HG03280 (cell line): Measurements from ENCODE around the gene SHISA6.

Source experiments
- ATAC-seq: cut with Tn5 transposase; IDR thresholded peaks from one replicate; pipeline ENCODE4 v1.9.1; 2021; ENCODE audit warnings: mild to moderate bottlenecking, moderate library complexity; ENCODE audit not compliant: unreplicated experiment

The SHISA6 gene

DNA sequence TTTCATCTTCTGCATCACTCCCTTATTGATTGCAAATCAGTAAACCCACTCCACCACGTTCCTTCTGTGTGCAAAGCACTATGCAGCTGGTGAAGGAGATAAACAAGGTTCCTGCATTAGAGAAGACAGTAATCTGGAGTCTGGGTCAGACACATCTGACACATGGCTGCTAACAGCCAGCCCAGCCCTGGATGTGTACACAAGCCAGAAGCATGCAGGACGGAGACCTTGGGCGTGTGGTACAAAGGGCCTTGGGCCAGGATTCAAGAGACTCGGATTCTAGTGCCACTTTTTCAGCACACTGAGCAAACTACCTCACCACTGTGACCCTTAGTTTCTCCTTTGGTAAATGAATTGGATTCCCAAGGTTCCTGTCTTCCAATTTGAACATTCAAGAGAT lies 270.7 kb downstream of the SHISA6 start:
- no peak for ATAC-seq

- ATAC-seq: no peak
These were observed 273.6 kb downstream of the SHISA6 start for GRCh38 chr17:11514565-11514964.

DNA sequence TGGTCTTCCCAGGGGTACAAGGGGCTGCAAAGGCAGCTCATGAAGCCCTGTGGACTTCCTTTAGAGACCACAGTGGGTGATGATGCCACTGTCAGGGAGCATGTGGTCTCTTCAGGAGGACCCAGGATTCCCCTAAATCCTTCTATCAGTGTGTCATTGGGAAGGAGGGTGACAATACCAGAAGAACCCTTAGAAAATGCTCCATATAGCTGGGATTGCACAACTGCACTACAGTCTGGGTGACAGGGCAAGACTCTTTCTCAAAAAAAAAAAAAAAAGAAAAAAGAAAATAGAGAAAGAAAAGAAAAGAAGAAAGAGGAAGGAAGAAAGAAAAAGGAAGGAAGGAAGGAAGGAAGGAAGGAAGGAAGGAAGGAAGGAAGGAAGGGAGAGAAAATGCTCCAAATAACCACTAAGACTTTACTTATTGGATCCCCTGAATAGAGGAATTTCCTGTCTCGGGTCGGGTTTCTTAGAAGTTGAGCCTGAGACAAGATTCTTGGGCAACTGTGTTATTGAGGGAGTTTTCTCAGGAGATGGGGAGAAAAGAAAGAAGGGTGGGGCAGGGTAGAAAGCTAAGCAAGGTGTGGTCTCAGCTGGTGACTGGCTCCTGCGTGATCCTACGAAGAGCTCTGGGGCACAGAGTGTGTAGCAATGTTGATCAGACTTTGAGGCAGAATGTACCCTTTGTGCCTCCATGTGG lies 274.1 kb downstream of the SHISA6 start:
- ATAC-seq: no peak

DNA sequence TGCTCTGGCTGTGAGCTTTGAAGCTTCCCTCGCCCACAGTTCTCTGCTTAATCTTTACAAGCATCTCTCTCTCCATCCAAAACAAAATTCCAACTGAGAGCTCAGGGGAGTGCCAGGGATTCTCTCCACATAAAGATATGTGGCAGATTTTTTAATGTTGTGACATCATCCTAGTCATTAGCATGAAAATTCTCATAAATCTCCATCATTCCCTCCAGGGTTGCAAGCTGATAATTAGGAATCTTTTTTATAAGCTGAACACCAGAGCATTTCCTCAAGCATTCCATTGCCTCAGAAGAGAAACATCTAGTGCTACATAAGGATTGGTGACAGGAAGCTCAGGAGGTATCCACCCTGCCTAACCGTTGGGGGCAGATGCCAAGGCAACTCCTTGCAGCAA lies 274.9 kb downstream of the SHISA6 start:
- ATAC-seq: no peak

GRCh38 chr17:11535231-11535630 lies 294.2 kb downstream of the SHISA6 start:
- ATAC-seq: no peak

DNA sequence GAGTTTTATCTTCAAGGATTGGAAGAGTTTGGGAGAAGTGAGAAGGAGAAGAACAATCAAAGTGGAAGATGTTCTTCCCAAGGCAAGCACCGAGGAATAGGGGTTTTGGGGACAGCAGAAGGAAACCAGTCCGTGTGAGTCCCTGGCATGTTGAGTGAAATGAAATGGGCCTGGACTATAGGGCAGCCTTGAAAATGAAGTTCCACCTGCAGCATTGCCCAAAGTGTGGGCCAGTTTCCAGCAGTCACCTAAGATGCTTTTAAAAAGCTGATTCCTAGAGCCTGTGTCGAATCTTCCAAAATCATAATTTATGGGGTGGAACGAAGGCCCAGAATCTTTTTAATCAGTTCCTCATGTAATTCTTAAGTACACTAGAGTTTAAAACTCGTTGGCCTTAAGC lies 297.4 kb downstream of the SHISA6 start:
- ATAC-seq: no peak

- no peak for ATAC-seq
These were observed 298.6 kb downstream of the SHISA6 start for GRCh38 chr17:11539637-11540036.

DNA sequence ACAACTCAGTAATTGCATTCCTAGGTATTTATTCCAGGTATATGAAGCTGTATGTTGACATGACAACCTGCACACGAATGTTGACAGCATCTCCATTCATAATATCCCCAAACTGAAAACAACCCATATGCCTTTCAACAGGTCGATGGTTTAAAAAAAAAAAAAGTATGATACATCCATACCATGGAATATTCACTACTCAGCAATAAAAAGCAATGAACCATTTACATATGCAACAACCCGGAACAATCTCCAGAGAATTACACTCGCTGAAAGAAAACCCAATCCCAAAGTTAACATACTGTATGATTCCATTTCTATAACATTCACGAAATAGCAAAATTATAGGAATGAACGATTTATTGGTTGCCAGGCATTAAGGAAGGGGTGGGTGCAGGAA lies 304.0 kb downstream of the SHISA6 start:
- ATAC-seq: no peak

- no peak for ATAC-seq
These were observed 304.7 kb downstream of the SHISA6 start for GRCh38 chr17:11545696-11546095.

GRCh38 chr17:11547853-11548252 lies 306.8 kb downstream of the SHISA6 start:
- no peak for ATAC-seq

- no peak for ATAC-seq
These were observed 307.4 kb downstream of the SHISA6 start for GRCh38 chr17:11548398-11548797.

- ATAC-seq: no peak
These were observed 309.4 kb downstream of the SHISA6 start for GRCh38 chr17:11550431-11550830.

GRCh38 chr17:11551442-11551841 lies 310.4 kb downstream of the SHISA6 start:
- ATAC-seq: no peak

DNA sequence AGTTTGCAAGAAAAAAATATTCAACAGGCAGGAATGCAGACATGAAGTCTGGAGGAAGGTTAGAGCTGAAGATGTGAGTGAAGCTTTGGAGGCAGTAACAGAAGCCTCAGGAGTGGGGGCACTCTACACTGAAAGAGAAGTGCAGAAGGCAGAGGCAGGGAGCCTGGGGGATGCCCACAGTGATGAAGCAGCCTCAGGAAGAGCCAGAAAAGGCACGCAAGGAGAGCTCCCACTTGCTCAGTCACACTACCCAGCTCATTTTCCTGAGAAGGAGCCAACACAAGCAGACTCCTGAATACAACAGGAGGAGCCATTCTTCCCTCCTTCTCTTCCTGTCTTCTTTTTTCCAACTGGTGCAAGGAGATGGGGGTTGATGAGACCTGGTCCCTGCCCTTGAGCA lies 312.1 kb downstream of the SHISA6 start:
- ATAC-seq: no peak

DNA sequence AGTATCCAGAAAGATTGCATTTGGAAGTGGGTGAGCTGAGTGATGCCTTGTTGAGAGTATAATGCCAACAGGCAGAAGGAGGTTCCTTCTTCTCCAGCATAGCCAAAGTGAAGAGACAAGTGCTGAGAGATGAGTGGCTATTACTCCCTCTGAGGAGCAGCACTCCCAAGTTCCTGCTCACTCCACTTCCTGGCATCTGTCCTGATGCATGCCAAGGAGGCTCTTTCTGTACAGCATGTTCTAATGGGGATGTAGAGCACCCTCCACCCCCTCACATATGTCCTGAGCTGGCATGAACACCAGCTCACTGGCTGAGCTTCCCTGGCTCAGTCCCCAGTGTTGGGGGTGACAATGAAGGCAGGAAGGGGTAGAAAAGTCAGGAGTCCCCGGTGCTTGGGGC lies 313.0 kb downstream of the SHISA6 start:
- no peak for ATAC-seq

DNA sequence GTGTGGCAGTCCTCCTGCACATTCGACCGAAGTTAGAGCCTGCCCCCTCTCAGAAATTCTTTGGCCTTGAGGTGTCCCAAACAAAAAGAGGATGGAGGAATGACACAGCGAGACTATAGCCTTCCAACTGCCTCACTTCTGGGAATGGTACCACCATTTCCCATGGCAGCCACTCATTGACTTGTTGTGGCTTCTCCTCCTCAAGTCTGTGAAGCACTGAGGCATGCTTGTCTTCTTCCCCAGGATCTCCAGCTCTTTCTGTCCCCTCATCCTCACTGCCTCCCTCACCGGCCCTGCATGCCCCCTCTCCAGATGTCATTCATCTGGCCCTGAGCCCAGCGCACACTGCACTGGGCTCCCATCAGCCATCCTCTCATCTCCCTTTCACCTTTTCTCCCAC lies 313.5 kb downstream of the SHISA6 start:
- no peak for ATAC-seq

DNA sequence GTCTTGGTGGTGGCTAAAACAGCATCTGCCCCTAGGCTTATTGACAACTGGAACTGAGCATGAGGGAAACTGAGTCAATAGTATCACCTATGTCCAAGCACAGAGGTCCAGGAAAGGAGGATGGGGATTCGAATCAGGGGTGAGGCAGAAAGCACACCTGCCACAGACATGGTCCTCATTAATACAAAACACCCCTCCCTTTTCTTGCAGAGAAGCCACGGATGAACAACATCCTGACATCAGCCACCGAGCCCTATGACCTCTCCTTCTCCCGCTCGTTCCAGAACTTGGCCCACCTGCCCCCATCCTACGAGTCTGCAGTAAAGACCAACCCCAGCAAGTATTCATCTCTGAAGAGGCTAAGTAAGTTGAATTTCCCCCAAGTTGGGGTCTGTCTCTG lies 314.5 kb downstream of the SHISA6 start:
- no peak for ATAC-seq

GRCh38 chr17:11557727-11558452 lies 316.9 kb downstream of the SHISA6 start:
- no peak for ATAC-seq

DNA sequence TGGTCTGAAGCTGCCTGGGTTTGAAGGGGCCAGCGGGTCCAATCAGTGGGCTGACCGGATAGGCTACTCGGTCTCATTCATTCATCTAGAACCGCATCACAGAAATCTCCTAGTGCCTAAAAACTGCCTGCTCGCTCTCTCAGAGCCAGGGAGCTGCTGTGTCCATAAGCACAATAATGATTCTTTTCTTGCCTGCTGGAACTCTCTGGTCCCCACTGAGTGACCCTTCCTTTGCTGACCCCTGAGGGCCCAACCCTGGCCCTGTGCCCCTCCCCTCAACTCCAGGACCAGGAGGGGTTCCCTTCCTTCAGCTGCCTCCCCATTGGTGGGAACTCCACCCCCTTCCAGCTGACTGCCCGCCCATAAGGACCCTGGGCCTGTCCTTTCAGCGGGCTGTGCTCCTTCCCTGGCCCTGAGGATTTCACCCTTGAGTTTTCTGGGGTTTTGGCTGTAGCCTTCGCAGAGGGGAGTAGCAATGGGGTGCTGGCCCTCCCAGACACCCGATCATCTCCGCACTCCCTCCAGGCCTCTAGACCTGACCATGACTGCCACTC lies 317.7 kb downstream of the SHISA6 start:
- no peak for ATAC-seq

DNA sequence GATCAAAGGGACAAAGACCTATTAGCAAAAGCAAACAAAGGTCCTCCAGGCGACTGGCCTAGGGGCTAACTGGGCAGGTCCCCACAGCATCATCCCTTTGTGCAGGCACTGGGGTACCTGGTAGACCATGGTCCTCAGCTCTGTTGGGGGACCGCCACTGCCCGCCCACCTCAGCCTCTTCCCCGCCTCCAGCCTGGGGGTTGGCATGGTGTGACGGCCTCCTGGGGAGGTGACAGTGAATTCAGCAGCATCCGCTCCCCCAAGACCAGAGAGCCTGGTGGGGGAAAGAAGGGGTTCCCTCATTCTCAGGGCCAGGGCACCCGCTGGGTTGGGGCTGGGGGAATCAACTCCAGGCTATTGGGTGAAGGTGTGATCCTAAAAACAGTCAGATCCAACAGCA lies 318.6 kb downstream of the SHISA6 start:
- ATAC-seq: no peak

DNA sequence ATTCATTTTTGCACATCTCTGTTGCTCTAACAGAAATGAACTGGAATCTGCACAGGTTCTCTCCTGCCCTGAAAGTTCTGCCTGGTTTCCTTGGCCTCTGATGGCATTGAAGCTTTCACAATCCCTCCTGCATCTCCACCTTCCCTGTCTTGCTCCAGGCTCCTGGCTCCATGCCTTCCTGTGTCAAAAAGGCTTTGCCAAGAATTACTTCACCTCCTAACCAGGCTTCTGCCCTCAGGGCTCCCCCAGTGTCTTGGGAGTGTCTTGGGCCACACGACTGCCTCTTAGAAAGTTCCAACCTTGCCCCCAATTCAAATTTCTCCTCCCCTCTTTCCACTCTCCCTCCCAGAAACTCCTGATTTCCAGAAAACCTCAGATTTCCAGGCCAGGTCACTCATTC lies 320.3 kb downstream of the SHISA6 start:
- no peak for ATAC-seq

DNA sequence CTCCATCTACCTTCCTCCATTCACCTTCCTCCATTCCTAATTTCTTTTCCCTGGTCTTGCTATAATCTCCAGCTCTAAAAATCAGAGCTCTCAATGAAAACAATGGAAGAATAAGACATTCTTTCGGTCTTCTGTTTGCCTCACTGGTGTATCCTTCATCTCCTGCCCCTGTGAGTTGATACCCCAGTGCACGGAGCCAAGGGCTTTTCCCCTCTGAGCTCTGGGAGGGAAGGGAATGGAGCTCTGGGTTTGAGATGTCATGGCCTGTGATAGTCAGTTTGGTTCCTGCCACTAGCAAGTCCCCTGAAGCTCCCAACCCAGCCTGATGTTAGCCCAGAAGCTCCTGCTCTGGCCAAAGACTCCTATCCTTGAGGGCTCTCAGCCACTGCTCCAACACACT lies 320.7 kb downstream of the SHISA6 start:
- ATAC-seq: no peak
